T-helper 2 cell treated with Interferon-gamma antibody and Interleukin-4, amounts not matched to agents 5 μg/mL and 100 μg/mL, for 36 hours (primary cell): Measurements from ENCODE around the gene SYNPO2.
A peak's percentile ranks its signal among the peaks of the same experiment; 100 is the strongest.

Experiments used
- DNase-seq: peaks from one replicate; pipeline ENCODE4 v3.0.0; 2021; ENCODE audit warnings: low spot score
- H3K27ac Mint-ChIP-seq: one replicate; pipeline ENCODE4 v1.8.0; 2021; ENCODE audit warnings: mild to moderate bottlenecking, mixed read lengths
- H3K27me3 Mint-ChIP-seq: one replicate; pipeline ENCODE4 v1.8.0; 2021; ENCODE audit warnings: low read depth, mixed read lengths
- H3K36me3 Mint-ChIP-seq: one replicate; pipeline ENCODE4 v1.8.0; 2021; ENCODE audit warnings: low read depth, mixed read lengths
- H3K4me1 Mint-ChIP-seq: one replicate; pipeline ENCODE4 v1.8.0; 2021; ENCODE audit warnings: low read depth, mixed read lengths
- H3K4me3 Mint-ChIP-seq: one replicate; pipeline ENCODE4 v1.8.0; 2022; ENCODE audit warnings: mild to moderate bottlenecking, moderate library complexity, mixed read lengths
- H3K9me3 Mint-ChIP-seq: one replicate; pipeline ENCODE4 v1.8.0; 2021; ENCODE audit warnings: mixed read lengths

The SYNPO2 gene

GRCh38 chr4:118888666-118889311 is at the start of gene SYNPO2:
SYNPO2 (plus strand) TSS chr4:118888854; CDS start chr4:118889037, 183 bp downstream.
- peaks cover 44% of the 10 kb centered on the region for H3K27me3 Mint-ChIP-seq
- H3K4me3 Mint-ChIP-seq, result peak within 1 kb of the TSS; percentile 83
- H3K4me1 Mint-ChIP-seq, result peaks cover 13% of the 10 kb centered on the region
- no peaks in the 10 kb centered on the region for H3K9me3 Mint-ChIP-seq
- no peaks in the 10 kb centered on the region for H3K36me3 Mint-ChIP-seq
- no peak within 1 kb of the TSS for H3K27ac Mint-ChIP-seq
- peak; percentile 31 for DNase-seq

- H3K9me3 Mint-ChIP-seq, result no peaks in the 10 kb centered on the region
- no peak overlapping the region for H3K4me3 Mint-ChIP-seq
- peaks cover 9% of the 10 kb centered on the region for H3K4me1 Mint-ChIP-seq
- H3K27me3 Mint-ChIP-seq, result peaks cover 5% of the 10 kb centered on the region
- H3K36me3 Mint-ChIP-seq, result peaks cover 4% of the 10 kb centered on the region
- DNase-seq, result no peak
- no peak overlapping the region for H3K27ac Mint-ChIP-seq
Measured at GRCh38 chr4:118839221-118839927, 49.3 kb upstream of the SYNPO2 start.

GRCh38 chr4:118842055-118842454 is 46.6 kb upstream of the SYNPO2 start:
- Mint-ChIP-seq H3K27ac (no peak overlapping the region), H3K36me3 (no peaks in the 10 kb centered on the region), H3K4me3 (no peak overlapping the region), H3K9me3 (no peaks in the 10 kb centered on the region), H3K27me3 (peaks cover 15% of the 10 kb centered on the region), H3K4me1 (no peaks in the 10 kb centered on the region)
- DNase-seq, result no peak

GRCh38 chr4:118843237-118843636 is 45.4 kb upstream of the SYNPO2 start:
- Mint-ChIP-seq H3K27ac (no peak overlapping the region), H3K4me3 (no peak overlapping the region), H3K4me1 (no peaks in the 10 kb centered on the region), H3K9me3 (no peaks in the 10 kb centered on the region), H3K36me3 (no peaks in the 10 kb centered on the region), H3K27me3 (peaks cover 22% of the 10 kb centered on the region)
- DNase-seq, result no peak

GRCh38 chr4:118845552-118846050 is 43.1 kb upstream of the SYNPO2 start:
- Mint-ChIP-seq H3K4me1 (peaks cover 7% of the 10 kb centered on the region), H3K4me3 (no peak overlapping the region), H3K9me3 (peaks cover 7% of the 10 kb centered on the region), H3K27ac (no peak overlapping the region), H3K27me3 (peaks cover 22% of the 10 kb centered on the region), H3K36me3 (peaks cover 4% of the 10 kb centered on the region)
- no peak for DNase-seq

GRCh38 chr4:118846979-118847378 is 41.7 kb upstream of the SYNPO2 start:
- H3K4me3 Mint-ChIP-seq, result no peak overlapping the region
- peaks cover 22% of the 10 kb centered on the region for H3K27me3 Mint-ChIP-seq
- no peak for DNase-seq
- H3K36me3 Mint-ChIP-seq, result peaks cover 6% of the 10 kb centered on the region
- peaks cover 8% of the 10 kb centered on the region for H3K9me3 Mint-ChIP-seq
- peaks cover 11% of the 10 kb centered on the region for H3K4me1 Mint-ChIP-seq
- H3K27ac Mint-ChIP-seq, result no peak overlapping the region

- Mint-ChIP-seq H3K27me3 (peaks cover 21% of the 10 kb centered on the region), H3K4me3 (no peak overlapping the region), H3K4me1 (peaks cover 15% of the 10 kb centered on the region), H3K36me3 (peaks cover 11% of the 10 kb centered on the region), H3K27ac (no peak overlapping the region), H3K9me3 (peaks cover 8% of the 10 kb centered on the region)
- DNase-seq, result no peak
Measured at GRCh38 chr4:118848242-118848641, 40.4 kb upstream of the SYNPO2 start.

GRCh38 chr4:118848901-118849300 is 39.8 kb upstream of the SYNPO2 start:
- DNase-seq, result no peak
- H3K4me1 Mint-ChIP-seq, result peaks cover 15% of the 10 kb centered on the region
- H3K27me3 Mint-ChIP-seq, result peaks cover 18% of the 10 kb centered on the region
- peaks cover 8% of the 10 kb centered on the region for H3K9me3 Mint-ChIP-seq
- no peak overlapping the region for H3K4me3 Mint-ChIP-seq
- peaks cover 11% of the 10 kb centered on the region for H3K36me3 Mint-ChIP-seq
- H3K27ac Mint-ChIP-seq, result no peak overlapping the region

- no peak for DNase-seq
- H3K4me1 Mint-ChIP-seq, result peaks cover 15% of the 10 kb centered on the region
- H3K27me3 Mint-ChIP-seq, result peaks cover 18% of the 10 kb centered on the region
- H3K36me3 Mint-ChIP-seq, result peaks cover 11% of the 10 kb centered on the region
- peak overlapping the region; percentile 95 for H3K4me3 Mint-ChIP-seq
- peaks cover 8% of the 10 kb centered on the region for H3K9me3 Mint-ChIP-seq
- H3K27ac Mint-ChIP-seq, result peak overlapping the region; percentile 94
Measured at GRCh38 chr4:118849867-118850487, 38.7 kb upstream of the SYNPO2 start.

- H3K36me3 Mint-ChIP-seq, result peaks cover 11% of the 10 kb centered on the region
- peak overlapping the region; percentile 94 for H3K27ac Mint-ChIP-seq
- no peak for DNase-seq
- H3K27me3 Mint-ChIP-seq, result peaks cover 18% of the 10 kb centered on the region
- peaks cover 15% of the 10 kb centered on the region for H3K4me1 Mint-ChIP-seq
- H3K4me3 Mint-ChIP-seq, result peak overlapping the region; percentile 95
- H3K9me3 Mint-ChIP-seq, result peaks cover 8% of the 10 kb centered on the region
Measured at GRCh38 chr4:118850488-118851173, 38.0 kb upstream of the SYNPO2 start.

GRCh38 chr4:118857760-118858159 is 30.9 kb upstream of the SYNPO2 start:
- DNase-seq, result no peak
- no peaks in the 10 kb centered on the region for H3K9me3 Mint-ChIP-seq
- no peak overlapping the region for H3K27ac Mint-ChIP-seq
- H3K4me1 Mint-ChIP-seq, result no peaks in the 10 kb centered on the region
- H3K4me3 Mint-ChIP-seq, result no peak overlapping the region
- H3K27me3 Mint-ChIP-seq, result peaks cover 9% of the 10 kb centered on the region
- no peaks in the 10 kb centered on the region for H3K36me3 Mint-ChIP-seq

- Mint-ChIP-seq H3K4me1 (no peaks in the 10 kb centered on the region), H3K9me3 (no peaks in the 10 kb centered on the region), H3K36me3 (no peaks in the 10 kb centered on the region), H3K27ac (no peak overlapping the region), H3K4me3 (no peak overlapping the region), H3K27me3 (peaks cover 15% of the 10 kb centered on the region)
- DNase-seq, result no peak
Measured at GRCh38 chr4:118858779-118859178, 29.9 kb upstream of the SYNPO2 start.

- Mint-ChIP-seq H3K4me3 (no peak overlapping the region), H3K27me3 (peaks cover 22% of the 10 kb centered on the region), H3K27ac (no peak overlapping the region), H3K9me3 (no peaks in the 10 kb centered on the region), H3K4me1 (peaks cover 4% of the 10 kb centered on the region), H3K36me3 (no peaks in the 10 kb centered on the region)
- no peak for DNase-seq
Measured at GRCh38 chr4:118865091-118865708, 23.5 kb upstream of the SYNPO2 start.
